ENCODE data around the gene PTPN1.

DNA sequence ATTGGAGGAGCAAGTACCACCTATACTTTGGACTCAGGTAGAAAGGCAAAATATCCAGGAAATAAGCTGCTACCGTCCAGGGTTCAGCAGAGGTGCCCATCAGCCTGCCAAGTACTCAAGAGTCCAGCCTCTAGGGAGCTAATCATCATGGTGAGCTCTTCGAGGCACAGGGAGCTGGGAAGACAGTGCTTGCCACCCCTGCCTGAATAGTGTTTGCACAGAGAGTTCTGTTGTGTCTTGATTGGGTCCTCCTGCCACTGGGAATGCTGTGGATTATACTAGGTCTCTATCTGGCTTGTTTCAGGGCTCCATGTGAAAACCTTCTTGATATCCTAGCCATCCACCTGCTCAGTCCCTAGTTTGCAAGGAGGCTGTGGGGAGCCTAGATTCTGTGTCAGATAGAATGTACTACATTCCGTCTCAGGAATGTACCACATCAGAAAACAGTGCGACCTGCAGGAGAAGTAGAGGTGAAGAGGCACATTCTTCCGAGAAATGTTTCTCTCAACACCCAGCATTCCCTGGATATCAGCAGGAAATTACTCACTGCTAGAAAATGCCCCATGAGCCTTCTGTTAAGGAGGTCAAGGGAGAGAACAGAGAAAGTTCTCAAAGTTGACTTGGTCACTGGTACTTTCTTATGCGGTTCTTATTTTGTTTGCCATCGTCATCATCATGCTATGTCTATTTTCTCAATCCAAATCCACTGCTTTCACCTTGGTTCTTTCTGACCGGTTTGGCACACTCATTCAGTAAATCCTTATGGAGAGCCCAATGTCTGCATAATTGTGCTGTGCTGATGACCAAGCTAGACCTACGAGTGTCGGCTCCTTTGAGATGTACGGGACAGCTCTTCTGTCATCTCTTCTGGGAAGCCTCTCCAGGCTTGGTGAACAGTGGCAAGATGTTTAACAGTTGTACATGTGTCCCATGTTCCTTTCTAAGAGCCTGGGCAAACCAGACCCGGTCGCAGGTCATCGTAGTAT is 30.7 kb downstream of the PTPN1 start:
- TF ChIP-seq FOS (IDR thresholded peaks at IDR 0.05; ENCODE audit: borderline replicate concordance, insufficient read depth, low read length) (peak; percentile 91), EZH2 (IDR thresholded peaks at IDR 0.05; ENCODE audit: borderline replicate concordance, low read depth, low read length, severe bottlenecking) (no peak), GATA2 (IDR thresholded peaks at IDR 0.05; ENCODE audit: insufficient read depth, insufficient read length, low read depth, low read length) (peak; percentile 92), POLR2A (IDR thresholded peaks at IDR 0.05; ENCODE audit: low read depth, low read length) (peak; percentile 71), POLR2AphosphoS5 (IDR thresholded peaks at IDR 0.05; ENCODE audit: insufficient read depth, low read depth, low read length) (peak; percentile 95), MAX (IDR thresholded peaks at IDR 0.05; ENCODE audit: insufficient read depth, insufficient read length) (no peak)
- TF ChIP-seq, protein P1, sequence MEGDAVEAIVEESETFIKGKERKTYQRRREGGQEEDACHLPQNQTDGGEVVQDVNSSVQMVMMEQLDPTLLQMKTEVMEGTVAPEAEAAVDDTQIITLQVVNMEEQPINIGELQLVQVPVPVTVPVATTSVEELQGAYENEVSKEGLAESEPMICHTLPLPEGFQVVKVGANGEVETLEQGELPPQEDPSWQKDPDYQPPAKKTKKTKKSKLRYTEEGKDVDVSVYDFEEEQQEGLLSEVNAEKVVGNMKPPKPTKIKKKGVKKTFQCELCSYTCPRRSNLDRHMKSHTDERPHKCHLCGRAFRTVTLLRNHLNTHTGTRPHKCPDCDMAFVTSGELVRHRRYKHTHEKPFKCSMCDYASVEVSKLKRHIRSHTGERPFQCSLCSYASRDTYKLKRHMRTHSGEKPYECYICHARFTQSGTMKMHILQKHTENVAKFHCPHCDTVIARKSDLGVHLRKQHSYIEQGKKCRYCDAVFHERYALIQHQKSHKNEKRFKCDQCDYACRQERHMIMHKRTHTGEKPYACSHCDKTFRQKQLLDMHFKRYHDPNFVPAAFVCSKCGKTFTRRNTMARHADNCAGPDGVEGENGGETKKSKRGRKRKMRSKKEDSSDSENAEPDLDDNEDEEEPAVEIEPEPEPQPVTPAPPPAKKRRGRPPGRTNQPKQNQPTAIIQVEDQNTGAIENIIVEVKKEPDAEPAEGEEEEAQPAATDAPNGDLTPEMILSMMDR (IDR thresholded peaks at IDR 0.05; ENCODE audit: extremely low read depth in 1 of 2, insufficient read depth in 1 of 2, low read depth in 1 of 2, low read length in 2 of 2) = peak; percentile 10 to 14

All from endothelial cell of umbilical vein (primary cell).